Activated CD8-positive, alpha-beta T cell treated with anti-CD3 and anti-CD28 coated beads, Interleukin-2, amount 10 ng/mL, durations not matched to agents 7 days and 5 days (primary cell): ENCODE measurements around the gene RASL12. TPM values are rescaled to one million over a fixed set of nuclear protein-coding genes. Genes with fewer than 3 reads are reported as not detected.
"Not testable (repeated sequence)": the region's sequence is repeated elsewhere in the genome, so short reads cannot be mapped to it uniquely, and the experiment has no call there.

Experiments
- ATAC-seq: fragments of 150-1000 bp; cut with Tn5 transposase; one replicate; pipeline ENCODE4 v1.10.0; 2021; ENCODE audit warnings: moderate library complexity
- CTCF ChIA-PET: fragments of 350-600 bp; sonication (Branson Sonifier 250); formaldehyde crosslinking; loops from one replicate; lab custom pipeline; 2021; ENCODE audit warnings: antibody characterized with exemption; lab: Charles Lee
- POLR2A ChIA-PET: fragments of 350-600 bp; sonication (Branson Sonifier 250); formaldehyde crosslinking; loops from one replicate; lab custom pipeline; 2021; ENCODE audit warnings: antibody characterized with exemption; lab: Charles Lee
- DNase-seq: peaks from one replicate; pipeline ENCODE4 v3.0.0-alpha.2; 2020
- H3K27ac Mint-ChIP-seq: one replicate; pipeline ENCODE4 v1.8.0; 2021; ENCODE audit warnings: mild to moderate bottlenecking, mixed read lengths
- H3K27me3 Mint-ChIP-seq: one replicate; pipeline ENCODE4 v1.8.0; 2021; ENCODE audit warnings: low read depth, mixed read lengths
- H3K36me3 Mint-ChIP-seq: one replicate; pipeline ENCODE4 v1.8.0; 2021; ENCODE audit warnings: low read depth, mixed read lengths
- H3K4me1 Mint-ChIP-seq: one replicate; pipeline ENCODE4 v1.8.0; 2021; ENCODE audit warnings: low read depth, mixed read lengths
- H3K4me3 Mint-ChIP-seq: one replicate; pipeline ENCODE4 v1.8.0; 2021; ENCODE audit warnings: mild to moderate bottlenecking, mixed read lengths
- H3K9me3 Mint-ChIP-seq: one replicate; pipeline ENCODE4 v1.8.0; 2022; ENCODE audit warnings: mixed read lengths; ENCODE audit not compliant: insufficient read depth
- total RNA-seq, 2 experiments: library from RNA; stranded (reverse); gene quantifications; one replicate each; pipeline ENCODE4 v1.2.3, GENCODE V29; 2021

The RASL12 gene
- total RNA-seq, 2 experiments from 2014 or later: not detected

DNA sequence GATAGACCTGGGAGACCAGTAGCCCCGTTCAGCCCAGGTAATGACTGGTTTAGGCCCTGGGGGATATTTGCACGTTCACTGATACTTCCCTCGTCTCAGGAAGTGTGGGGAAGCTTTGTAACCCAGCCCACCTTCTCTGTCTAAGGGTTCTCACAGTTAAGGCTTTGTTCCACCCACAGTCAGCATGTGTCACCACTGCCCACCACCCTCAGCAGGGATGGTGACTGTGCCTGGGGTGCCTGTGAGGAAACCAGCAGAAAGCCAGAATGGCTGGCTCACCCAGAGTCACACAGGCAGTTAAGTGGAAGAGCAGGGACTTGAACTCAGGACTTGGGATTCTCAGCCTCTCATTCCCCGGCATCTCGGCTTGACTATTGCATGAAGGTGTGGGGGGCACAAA, 14.0 kb upstream of the RASL12 start:
- H3K4me1 Mint-ChIP-seq: peaks cover 27% of the 10 kb centered on the region
- ChIA-PET CTCF (interaction anchor here (1.7 to 6.8 kb wide), 2 partner anchors 20 to 27 kb away, joined by 6 to 37 read pairs; no protein-coding TSS in a partner anchor), POLR2A (interaction anchor here (1.3 kb wide), 1 partner anchor 223 kb away, joined by 3 read pairs; the partner anchor contains the start of gene RNU5B-1)
- no peaks in the 10 kb centered on the region for H3K9me3 Mint-ChIP-seq
- H3K36me3 Mint-ChIP-seq: no peaks in the 10 kb centered on the region
- H3K27me3 Mint-ChIP-seq: peaks cover 44% of the 10 kb centered on the region
- no peak for DNase-seq
- H3K4me3 Mint-ChIP-seq: no peak overlapping the region
- no peak overlapping the region for H3K27ac Mint-ChIP-seq
- no peak for ATAC-seq

DNA sequence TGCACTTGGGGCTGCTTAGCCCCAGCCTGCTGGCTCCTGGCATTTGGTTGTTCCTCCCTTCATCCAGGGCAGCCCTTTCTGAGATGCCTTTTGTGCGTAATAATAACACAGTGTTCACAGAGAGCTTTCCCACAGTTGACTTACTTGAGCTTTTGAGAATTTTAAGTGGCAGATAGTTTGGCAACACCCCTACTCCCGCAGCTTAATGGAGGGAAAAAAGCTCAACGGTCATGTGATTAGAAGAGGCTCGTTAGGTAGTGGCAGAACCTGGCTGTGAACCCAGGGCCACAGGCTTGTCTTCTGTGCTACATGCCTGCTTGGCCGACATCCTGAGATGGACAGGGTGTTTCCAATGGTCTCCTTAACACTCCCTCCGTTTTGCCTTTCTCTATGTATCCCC, 13.5 kb upstream of the RASL12 start:
- no peak overlapping the region for H3K27ac Mint-ChIP-seq
- DNase-seq: no peak
- H3K27me3 Mint-ChIP-seq: peaks cover 47% of the 10 kb centered on the region
- no peak for ATAC-seq
- peaks cover 28% of the 10 kb centered on the region for H3K4me1 Mint-ChIP-seq
- H3K4me3 Mint-ChIP-seq: no peak overlapping the region
- POLR2A ChIA-PET: no interaction called here
- no peaks in the 10 kb centered on the region for H3K36me3 Mint-ChIP-seq
- CTCF ChIA-PET: interaction anchor here (1.7 to 6.8 kb wide), 3 partner anchors 20 to 47 kb away, joined by 6 to 37 read pairs (median 23); no protein-coding TSS in a partner anchor
- H3K9me3 Mint-ChIP-seq: no peaks in the 10 kb centered on the region

DNA sequence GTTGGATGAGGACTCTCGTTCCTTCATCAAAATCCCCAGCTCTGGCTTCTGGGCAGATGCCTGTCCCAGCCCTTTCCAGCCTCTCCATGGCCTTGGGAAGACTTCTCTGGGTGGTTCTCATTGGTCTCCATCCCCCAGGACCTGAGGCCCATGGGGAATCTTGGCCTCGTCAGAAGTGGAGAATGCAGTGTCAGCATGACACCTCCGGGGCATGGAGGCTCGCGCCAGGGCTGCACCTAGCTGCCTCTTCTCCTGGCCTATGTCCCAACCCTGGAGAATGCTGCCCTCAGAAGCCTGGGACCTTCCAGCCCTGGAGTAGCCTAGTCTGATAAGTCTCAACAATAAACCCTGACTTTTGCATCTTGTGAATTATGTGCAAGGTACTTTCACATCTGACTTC, 11.8 kb upstream of the RASL12 start:
- CTCF ChIA-PET: interaction anchor here (3.7 kb wide), 1 partner anchor 46 kb away, joined by 23 read pairs; no protein-coding TSS in a partner anchor

DNA sequence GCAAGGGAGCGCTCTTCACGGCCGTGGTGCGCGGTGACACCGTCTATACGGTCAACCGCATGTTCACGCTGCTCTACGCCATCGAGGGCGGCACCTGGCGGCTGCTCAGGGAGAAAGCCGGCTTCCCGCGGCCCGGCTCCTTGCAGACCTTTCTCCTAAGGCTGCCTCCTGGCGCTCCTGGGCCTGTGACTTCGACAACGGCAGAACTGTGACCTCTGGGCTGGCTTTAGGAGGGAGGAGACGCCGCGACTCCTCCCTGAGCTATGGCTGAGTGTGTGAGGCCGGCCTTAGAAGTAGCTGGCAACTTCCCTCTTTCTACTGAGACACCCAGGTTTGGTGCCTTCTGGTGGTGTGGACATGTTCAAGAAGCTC, 10.2 kb upstream of the RASL12 start:
- POLR2A ChIA-PET: no interaction called here
- Mint-ChIP-seq H3K36me3 (no peaks in the 10 kb centered on the region), H3K9me3 (no peaks in the 10 kb centered on the region), H3K4me1 (peaks cover 21% of the 10 kb centered on the region), H3K27ac (no peak overlapping the region), H3K27me3 (peaks cover 40% of the 10 kb centered on the region), H3K4me3 (no peak overlapping the region)
- ATAC-seq: peak; percentile 84
- peak; percentile 61 for DNase-seq
- CTCF ChIA-PET: interaction anchor here (0.7 to 3.7 kb wide), 9 partner anchors 9 to 1184 kb away, joined by 3 to 23 read pairs (median 4); partner anchors contain the start of gene RASL12

More for the DNA sequence above, 11.8 kb upstream of the RASL12 start:
- POLR2A ChIA-PET: interaction anchor here (0.8 kb wide), 1 partner anchor 225 kb away, joined by 3 read pairs; the partner anchor contains the start of gene RNU5B-1
- ATAC-seq (no peak), DNase-seq (no peak)
- Mint-ChIP-seq H3K4me3 (no peak overlapping the region), H3K4me1 (peaks cover 25% of the 10 kb centered on the region), H3K27me3 (peaks cover 47% of the 10 kb centered on the region), H3K36me3 (no peaks in the 10 kb centered on the region), H3K27ac (no peak overlapping the region), H3K9me3 (no peaks in the 10 kb centered on the region)

DNA sequence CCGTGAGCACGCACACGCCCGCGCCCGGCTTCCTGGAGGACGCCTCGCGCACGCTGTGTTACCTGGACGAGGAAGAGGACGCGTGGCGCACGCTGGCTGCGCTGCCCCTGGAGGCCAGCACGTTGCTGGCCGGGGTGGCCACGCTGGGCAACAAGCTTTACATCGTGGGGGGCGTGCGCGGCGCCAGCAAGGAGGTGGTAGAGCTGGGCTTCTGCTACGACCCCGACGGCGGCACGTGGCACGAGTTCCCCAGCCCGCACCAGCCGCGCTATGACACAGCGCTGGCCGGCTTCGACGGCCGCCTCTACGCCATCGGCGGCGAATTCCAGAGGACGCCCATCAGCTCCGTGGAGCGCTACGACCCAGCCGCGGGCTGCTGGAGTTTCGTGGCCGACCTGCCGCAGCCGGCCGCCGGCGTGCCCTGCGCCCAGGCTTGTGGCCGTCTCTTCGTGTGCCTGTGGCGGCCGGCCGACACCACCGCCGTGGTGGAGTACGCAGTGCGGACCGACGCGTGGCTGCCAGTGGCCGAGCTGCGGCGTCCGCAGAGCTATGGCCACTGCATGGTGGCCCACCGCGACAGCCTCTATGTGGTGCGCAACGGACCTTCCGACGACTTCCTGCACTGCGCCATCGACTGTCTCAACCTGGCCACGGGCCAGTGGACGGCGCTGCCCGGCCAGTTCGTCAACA, 9.6 kb upstream of the RASL12 start:
- no peak overlapping the region for H3K27ac Mint-ChIP-seq
- ChIA-PET CTCF (interaction anchor here (1.0 to 3.7 kb wide), 6 partner anchors 9 to 349 kb away, joined by 3 to 23 read pairs (median 6); partner anchors contain the start of gene RASL12), POLR2A (no interaction called here)
- ATAC-seq: no peak
- peaks cover 16% of the 10 kb centered on the region for H3K4me1 Mint-ChIP-seq
- H3K27me3 Mint-ChIP-seq: peaks cover 34% of the 10 kb centered on the region
- H3K4me3 Mint-ChIP-seq: no peak overlapping the region
- no peak for DNase-seq
- H3K36me3 Mint-ChIP-seq: no peaks in the 10 kb centered on the region
- no peaks in the 10 kb centered on the region for H3K9me3 Mint-ChIP-seq

DNA sequence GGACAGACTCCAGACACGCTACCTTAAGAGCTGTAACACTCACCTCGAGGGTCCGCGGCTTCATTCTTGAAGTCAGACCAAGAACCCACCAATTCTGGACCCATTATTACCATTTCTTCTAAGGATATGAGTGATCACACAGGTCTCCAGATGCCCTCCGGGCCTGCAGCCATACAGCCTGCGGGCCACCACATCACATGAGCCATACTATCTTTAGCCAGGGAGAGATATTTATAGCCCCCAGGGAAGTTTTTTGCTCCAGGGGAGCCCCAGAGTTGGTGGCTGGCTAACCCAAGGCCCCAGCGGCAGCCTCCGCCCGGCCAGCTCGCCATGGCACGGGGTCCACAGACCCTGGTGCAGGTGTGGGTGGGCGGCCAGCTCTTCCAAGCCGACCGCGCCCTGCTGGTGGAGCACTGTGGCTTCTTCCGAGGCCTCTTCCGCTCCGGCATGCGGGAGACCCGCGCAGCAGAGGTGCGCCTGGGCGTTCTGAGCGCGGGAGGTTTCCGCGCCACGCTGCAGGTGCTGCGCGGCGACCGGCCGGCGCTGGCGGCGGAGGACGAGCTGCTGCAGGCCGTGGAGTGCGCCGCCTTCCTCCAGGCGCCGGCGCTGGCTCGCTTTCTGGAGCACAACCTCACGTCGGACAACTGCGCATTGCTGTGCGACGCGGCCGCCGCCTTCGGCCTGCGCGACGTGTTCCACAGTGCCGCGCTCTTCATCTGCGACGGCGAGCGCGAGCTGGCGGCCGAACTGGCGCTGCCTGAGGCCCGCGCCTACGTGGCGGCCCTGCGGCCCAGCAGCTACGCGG, 8.9 kb upstream of the RASL12 start, which contains the start of gene KBTBD13:
TSS of gene KBTBD13 (plus strand) at position 261 of the 805 bp plus-strand sequence. CDS start at position 331, 70 bp downstream.
- CTCF ChIA-PET: interaction anchor here (0.8 to 3.1 kb wide), 3 partner anchors 9 to 22 kb away, joined by 3 to 18 read pairs (median 3); no protein-coding TSS in a partner anchor

DNA sequence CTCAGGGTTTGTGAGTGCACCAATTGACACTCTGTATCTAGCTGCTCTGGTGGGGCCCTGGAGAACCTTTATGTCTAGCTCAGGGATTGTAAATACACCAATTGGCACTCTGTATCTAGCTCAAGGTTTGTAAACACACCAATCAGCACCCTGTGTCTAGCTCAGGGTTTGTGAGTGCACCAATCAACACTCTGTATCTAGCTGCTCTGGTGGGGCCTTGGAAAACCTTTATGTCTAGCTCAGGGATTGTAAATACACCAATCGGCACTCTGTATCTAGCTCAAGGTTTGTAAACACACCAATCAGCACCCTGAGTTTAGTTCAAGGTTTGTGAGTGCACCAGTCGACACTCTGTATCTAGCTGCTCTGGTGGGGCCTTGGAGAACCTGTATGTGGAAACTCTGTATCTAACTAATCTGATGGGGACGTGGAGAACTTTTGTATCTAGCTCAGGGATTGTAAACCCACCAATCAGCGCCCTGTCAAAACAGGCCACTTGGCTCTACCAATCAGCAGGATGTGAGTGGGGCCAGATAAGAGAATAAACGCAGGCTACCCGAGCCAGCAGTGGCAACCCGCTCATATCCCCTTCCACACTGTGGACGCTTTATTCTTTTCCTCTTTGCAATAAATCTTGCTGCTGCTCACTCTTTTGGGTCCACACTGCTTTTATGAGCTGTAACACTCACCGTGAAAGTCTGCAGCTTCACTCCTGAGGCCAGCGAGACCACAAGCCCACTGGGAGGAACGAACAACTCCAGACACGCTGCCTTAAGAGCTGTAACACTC, 8.0 kb upstream of the RASL12 start:
- CTCF ChIA-PET: interaction anchor here (0.8 to 3.1 kb wide), 4 partner anchors 10 to 42 kb away, joined by 3 to 18 read pairs (median 4); no protein-coding TSS in a partner anchor
- H3K4me3 Mint-ChIP-seq, H3K36me3 Mint-ChIP-seq, DNase-seq, H3K9me3 Mint-ChIP-seq, H3K27ac Mint-ChIP-seq, POLR2A ChIA-PET, ATAC-seq: not testable (repeated sequence)
- peaks cover 27% of the 10 kb centered on the region for H3K27me3 Mint-ChIP-seq
- H3K4me1 Mint-ChIP-seq: peaks cover 12% of the 10 kb centered on the region

More for the DNA sequence above, 8.9 kb upstream of the RASL12 start, which contains the start of gene KBTBD13:
- Mint-ChIP-seq H3K4me1 (peaks cover 12% of the 10 kb centered on the region), H3K9me3 (no peaks in the 10 kb centered on the region), H3K36me3 (no peaks in the 10 kb centered on the region), H3K27ac (no peak within 1 kb of the TSS), H3K27me3 (peaks cover 32% of the 10 kb centered on the region), H3K4me3 (no peak within 1 kb of the TSS)
- no peak for DNase-seq
- POLR2A ChIA-PET: no interaction called here
- no peak for ATAC-seq

DNA sequence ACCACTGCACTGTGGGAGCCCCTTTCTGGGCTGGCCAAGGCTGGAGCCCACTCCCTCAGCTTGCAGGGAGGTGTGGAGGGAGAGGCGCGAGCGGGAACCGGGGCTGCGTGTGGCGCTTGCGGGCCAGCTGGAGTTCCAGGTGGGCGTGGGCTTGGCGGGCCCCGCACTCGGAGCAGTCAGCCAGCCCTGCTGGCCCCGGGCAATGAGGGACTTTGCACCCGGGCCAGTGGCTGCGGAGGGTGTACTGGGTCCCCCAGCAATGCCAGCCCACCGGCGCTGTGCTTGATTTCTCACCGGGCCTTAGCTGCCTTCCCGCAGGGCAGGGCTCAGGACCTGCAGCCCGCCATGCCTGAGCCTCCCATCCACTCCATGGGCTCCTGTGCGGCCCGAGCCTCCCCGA, 7.2 kb upstream of the RASL12 start:
- H3K4me3 Mint-ChIP-seq, H3K9me3 Mint-ChIP-seq, DNase-seq, H3K27ac Mint-ChIP-seq, ATAC-seq, H3K36me3 Mint-ChIP-seq, POLR2A ChIA-PET: not testable (repeated sequence)
- CTCF ChIA-PET: interaction anchor here (0.6 to 1.4 kb wide), 4 partner anchors 13 to 41 kb away, joined by 3 to 5 read pairs (median 3); no protein-coding TSS in a partner anchor
- Mint-ChIP-seq H3K27me3 (peaks cover 25% of the 10 kb centered on the region), H3K4me1 (peaks cover 12% of the 10 kb centered on the region)

DNA sequence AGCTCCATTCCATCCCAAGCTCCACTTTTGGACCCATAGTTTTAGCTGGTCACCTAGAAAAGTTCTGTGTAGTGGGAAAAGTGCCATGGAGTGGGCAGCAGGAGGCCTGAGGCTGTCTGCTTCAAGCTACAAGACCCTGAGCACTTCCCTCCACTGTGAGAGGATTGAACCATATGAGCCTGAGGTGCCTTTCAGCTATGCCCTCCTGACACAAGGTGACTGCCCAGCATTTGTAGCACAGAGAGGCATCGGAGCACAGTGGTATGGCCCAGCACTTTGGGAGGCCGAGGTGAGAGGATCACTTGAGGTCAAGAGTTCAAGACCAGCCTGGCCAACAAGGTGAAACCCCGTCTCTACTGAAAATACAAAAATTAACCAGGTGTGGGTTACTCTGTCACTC, 4.8 kb upstream of the RASL12 start:
- no peaks in the 10 kb centered on the region for H3K9me3 Mint-ChIP-seq
- no peak for DNase-seq
- H3K4me1 Mint-ChIP-seq: peaks cover 6% of the 10 kb centered on the region
- H3K27me3 Mint-ChIP-seq: peaks cover 21% of the 10 kb centered on the region
- no peak for ATAC-seq
- POLR2A ChIA-PET: no interaction called here
- H3K36me3 Mint-ChIP-seq: no peaks in the 10 kb centered on the region
- no peak overlapping the region for H3K27ac Mint-ChIP-seq
- CTCF ChIA-PET: interaction anchor here (1.4 kb wide), 1 partner anchor 16 kb away, joined by 4 read pairs; no protein-coding TSS in a partner anchor
- H3K4me3 Mint-ChIP-seq: no peak overlapping the region

DNA sequence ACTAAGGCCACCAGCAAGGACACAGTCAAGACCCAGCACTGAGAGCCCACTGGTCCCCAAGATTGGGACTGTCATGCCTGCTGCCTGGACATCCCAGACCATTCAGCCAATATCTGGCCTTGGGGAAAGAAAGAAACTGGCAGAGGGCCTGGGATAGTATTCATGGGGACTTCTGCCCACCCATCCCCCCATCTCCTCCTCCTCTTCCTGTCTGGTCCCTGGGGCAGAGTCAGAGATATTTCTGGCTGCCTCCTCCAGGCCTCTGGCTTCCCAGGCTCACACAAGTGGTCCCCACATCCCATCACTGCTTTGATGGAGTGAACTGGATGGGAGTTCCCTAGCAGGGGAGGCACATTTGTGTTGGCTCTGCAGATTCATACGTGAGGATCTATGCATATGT, 4.2 kb upstream of the RASL12 start:
- H3K36me3 Mint-ChIP-seq: no peaks in the 10 kb centered on the region
- no peak for ATAC-seq
- H3K9me3 Mint-ChIP-seq: no peaks in the 10 kb centered on the region
- H3K4me1 Mint-ChIP-seq: peaks cover 5% of the 10 kb centered on the region
- CTCF ChIA-PET: interaction anchor here (1.4 to 1.7 kb wide), 2 partner anchors 15 to 17 kb away, joined by 3 to 4 read pairs; no protein-coding TSS in a partner anchor
- POLR2A ChIA-PET: no interaction called here
- no peak overlapping the region for H3K27ac Mint-ChIP-seq
- H3K4me3 Mint-ChIP-seq: no peak overlapping the region
- DNase-seq: no peak
- peaks cover 24% of the 10 kb centered on the region for H3K27me3 Mint-ChIP-seq
